Activated T-cell treated with anti-CD3 and anti-CD28 coated beads for 48 hours (primary cell): ENCODE measurements around the gene DFFA.
"Not testable (repeated sequence)": the region's sequence is repeated elsewhere in the genome, so short reads cannot be mapped to it uniquely, and the experiment has no call there.

Experiments used
- DNase-seq: peaks from one replicate; pipeline ENCODE4 v3.0.0-alpha.2; 2020; ENCODE audit warnings: low read depth

Gene DFFA

GRCh38 chr1:10506046-10506676, 33.8 kb upstream of the DFFA start:
- DNase-seq, result not testable (repeated sequence)

- no peak for DNase-seq
Observed at GRCh38 chr1:10504249-10504648, 31.9 kb upstream of the DFFA start.

- no peak for DNase-seq
Observed at GRCh38 chr1:10502206-10502605, 29.9 kb upstream of the DFFA start.

GRCh38 chr1:10498231-10498630, 25.9 kb upstream of the DFFA start:
- no peak for DNase-seq

- DNase-seq, result no peak
Observed at GRCh38 chr1:10497109-10497508, 24.8 kb upstream of the DFFA start.

- no peak for DNase-seq
Observed at GRCh38 chr1:10495952-10496351, 23.6 kb upstream of the DFFA start.

- DNase-seq, result no peak
Observed at GRCh38 chr1:10495475-10495817, 23.1 kb upstream of the DFFA start.

GRCh38 chr1:10494754-10495474, 22.6 kb upstream of the DFFA start:
- DNase-seq, result peak; percentile 72

- DNase-seq, result no peak
Observed at GRCh38 chr1:10494418-10494753, 22.1 kb upstream of the DFFA start.

- DNase-seq, result no peak
Observed at GRCh38 chr1:10490286-10490970, 18.1 kb upstream of the DFFA start.

GRCh38 chr1:10489291-10490055, 17.1 kb upstream of the DFFA start:
- no peak for DNase-seq

GRCh38 chr1:10484521-10484920, 12.2 kb upstream of the DFFA start:
- DNase-seq, result no peak

- no peak for DNase-seq
Observed at GRCh38 chr1:10480614-10481013, 8.3 kb upstream of the DFFA start.

GRCh38 chr1:10479296-10479695, 7.0 kb upstream of the DFFA start:
- DNase-seq, result no peak

GRCh38 chr1:10475510-10475909, 3.2 kb upstream of the DFFA start:
- no peak for DNase-seq

GRCh38 chr1:10474613-10475507, 2.5 kb upstream of the DFFA start, which contains the start of gene PEX14:
Gene PEX14, plus strand, starts transcription at chr1:10474950. Its CDS starts 17 bp downstream, at chr1:10474967.
- peak; percentile 85 for DNase-seq

GRCh38 chr1:10474309-10474612, 1.9 kb upstream of the DFFA start:
- DNase-seq, result not testable (repeated sequence)

GRCh38 chr1:10473145-10473765, 926 bp upstream of the DFFA start:
- DNase-seq, result no peak

GRCh38 chr1:10471411-10472219, 714 bp downstream of the DFFA start:
- DNase-seq, result no peak

- no peak for DNase-seq
Observed at GRCh38 chr1:10470043-10470442, 2.3 kb downstream of the DFFA start.
